ENCODE data around the gene NTN1. TPM values are rescaled to one million over a fixed set of nuclear protein-coding genes. Genes with fewer than 3 reads are reported as not detected.

Gene NTN1
- total RNA-seq, 1 experiment from 2014 or later = 17.7 TPM

GRCh38 chr17:9254841-9255240 is 233.5 kb downstream of the NTN1 start:
- H3K27me3 ChIP-seq (ENCODE audit: insufficient read depth, low read depth) = no peaks in the 10 kb centered on the region
- no peaks in the 10 kb centered on the region for H3K36me3 ChIP-seq (ENCODE audit: low read depth)
- no peak for TF ChIP-seq EZH2 (IDR thresholded peaks at IDR 0.05; ENCODE audit: low read depth)
- TF ChIP-seq, protein P1, sequence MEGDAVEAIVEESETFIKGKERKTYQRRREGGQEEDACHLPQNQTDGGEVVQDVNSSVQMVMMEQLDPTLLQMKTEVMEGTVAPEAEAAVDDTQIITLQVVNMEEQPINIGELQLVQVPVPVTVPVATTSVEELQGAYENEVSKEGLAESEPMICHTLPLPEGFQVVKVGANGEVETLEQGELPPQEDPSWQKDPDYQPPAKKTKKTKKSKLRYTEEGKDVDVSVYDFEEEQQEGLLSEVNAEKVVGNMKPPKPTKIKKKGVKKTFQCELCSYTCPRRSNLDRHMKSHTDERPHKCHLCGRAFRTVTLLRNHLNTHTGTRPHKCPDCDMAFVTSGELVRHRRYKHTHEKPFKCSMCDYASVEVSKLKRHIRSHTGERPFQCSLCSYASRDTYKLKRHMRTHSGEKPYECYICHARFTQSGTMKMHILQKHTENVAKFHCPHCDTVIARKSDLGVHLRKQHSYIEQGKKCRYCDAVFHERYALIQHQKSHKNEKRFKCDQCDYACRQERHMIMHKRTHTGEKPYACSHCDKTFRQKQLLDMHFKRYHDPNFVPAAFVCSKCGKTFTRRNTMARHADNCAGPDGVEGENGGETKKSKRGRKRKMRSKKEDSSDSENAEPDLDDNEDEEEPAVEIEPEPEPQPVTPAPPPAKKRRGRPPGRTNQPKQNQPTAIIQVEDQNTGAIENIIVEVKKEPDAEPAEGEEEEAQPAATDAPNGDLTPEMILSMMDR (conservative IDR thresholded peaks at IDR 0.05) = no peak
- no peaks in the 10 kb centered on the region for H3K4me1 ChIP-seq (replicated peaks; ENCODE audit: insufficient read depth)
- no peak overlapping the region for H3K4me2 ChIP-seq
- no peak for DNase-seq
- H3K27ac ChIP-seq = no peak overlapping the region
- H3K4me3 ChIP-seq = no peak overlapping the region
- no peak overlapping the region for H2AFZ ChIP-seq
- H3F3A ChIP-seq (ENCODE audit: insufficient read depth, low read depth) = no peaks in the 10 kb centered on the region
- H3K9me3 ChIP-seq (ENCODE audit: insufficient read depth, low read depth) = no peaks in the 10 kb centered on the region
- CTCF ChIA-PET = no interaction called here
- POLR2A ChIA-PET (ENCODE audit: unreplicated experiment) = no interaction called here
- BruUV-seq (replicated peaks) = no TSS peak
- H3K79me2 ChIP-seq (ENCODE audit: low read depth) = no peaks in the 10 kb centered on the region
- no peaks in the 10 kb centered on the region for H3K9me2 ChIP-seq (ENCODE audit: insufficient read depth)
- H4K20me1 ChIP-seq (ENCODE audit: insufficient read depth) = no peaks in the 10 kb centered on the region
- intact Hi-C loops (cut with micrococcal nuclease; ENCODE audit: unreplicated experiment) = no loop called here

DNA sequence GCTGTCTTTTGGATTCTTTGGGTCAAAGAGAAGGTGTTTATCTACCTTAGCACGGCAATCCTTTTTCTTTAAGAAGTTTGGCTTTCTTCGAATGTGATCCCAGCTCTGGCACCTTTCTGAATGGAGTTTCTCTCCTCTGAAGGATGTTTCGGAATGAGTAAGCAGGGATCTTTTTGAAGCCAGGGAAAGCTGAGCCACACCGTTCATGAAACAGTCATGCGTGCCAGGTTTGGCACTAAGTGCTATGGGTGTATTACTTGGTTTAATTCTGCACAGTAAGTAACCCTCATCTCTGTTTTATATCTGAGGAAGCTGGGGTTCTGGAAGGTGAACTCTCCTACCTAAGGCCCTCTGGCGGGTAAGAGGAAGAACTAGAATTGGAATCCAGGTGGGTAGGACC is 234.5 kb downstream of the NTN1 start:
- Histone ChIP-seq H3K9me2 (ENCODE audit: insufficient read depth) (no peaks in the 10 kb centered on the region), H3K4me2 (no peak overlapping the region), H3K27ac (no peak overlapping the region), H3K4me3 (no peak overlapping the region), H3K4me1 (replicated peaks; ENCODE audit: insufficient read depth) (no peaks in the 10 kb centered on the region), H3K27me3 (ENCODE audit: insufficient read depth, low read depth) (no peaks in the 10 kb centered on the region), H4K20me1 (ENCODE audit: insufficient read depth) (no peaks in the 10 kb centered on the region), H3F3A (ENCODE audit: insufficient read depth, low read depth) (no peaks in the 10 kb centered on the region), H3K79me2 (ENCODE audit: low read depth) (no peaks in the 10 kb centered on the region), H2AFZ (no peak overlapping the region), H3K9me3 (ENCODE audit: insufficient read depth, low read depth) (no peaks in the 10 kb centered on the region), H3K36me3 (ENCODE audit: low read depth) (no peaks in the 10 kb centered on the region)
- TF ChIP-seq EZH2 (IDR thresholded peaks at IDR 0.05; ENCODE audit: low read depth) = no peak
- TF ChIP-seq, protein P1 (conservative IDR thresholded peaks at IDR 0.05) = no peak
- DNase-seq = no peak
- intact Hi-C loops (cut with micrococcal nuclease; ENCODE audit: unreplicated experiment) = no loop called here
- CTCF ChIA-PET = no interaction called here
- no TSS peak for BruUV-seq (replicated peaks)
- POLR2A ChIA-PET (ENCODE audit: unreplicated experiment) = no interaction called here

GRCh38 chr17:9256361-9256750 is 235.0 kb downstream of the NTN1 start:
- no peaks in the 10 kb centered on the region for H3K79me2 ChIP-seq (ENCODE audit: low read depth)
- no peak for DNase-seq
- no peak overlapping the region for H3K27ac ChIP-seq
- intact Hi-C loops (cut with micrococcal nuclease; ENCODE audit: unreplicated experiment) = no loop called here
- BruUV-seq (replicated peaks) = no TSS peak
- no peaks in the 10 kb centered on the region for H3K27me3 ChIP-seq (ENCODE audit: insufficient read depth, low read depth)
- no peak overlapping the region for H3K4me2 ChIP-seq
- ChIA-PET CTCF (interaction anchor here (0.7 kb wide), 1 partner anchor 615 kb away, joined by 6 read pairs; no protein-coding TSS in a partner anchor), POLR2A (ENCODE audit: unreplicated experiment) (no interaction called here)
- H3F3A ChIP-seq (ENCODE audit: insufficient read depth, low read depth) = no peaks in the 10 kb centered on the region
- no peaks in the 10 kb centered on the region for H3K9me3 ChIP-seq (ENCODE audit: insufficient read depth, low read depth)
- H3K4me1 ChIP-seq (replicated peaks; ENCODE audit: insufficient read depth) = no peaks in the 10 kb centered on the region
- no peak overlapping the region for H2AFZ ChIP-seq
- H3K9me2 ChIP-seq (ENCODE audit: insufficient read depth) = no peaks in the 10 kb centered on the region
- no peak for TF ChIP-seq EZH2 (IDR thresholded peaks at IDR 0.05; ENCODE audit: low read depth)
- TF ChIP-seq, protein P1 (conservative IDR thresholded peaks at IDR 0.05) = no peak
- H3K4me3 ChIP-seq = no peak overlapping the region
- no peaks in the 10 kb centered on the region for H3K36me3 ChIP-seq (ENCODE audit: low read depth)
- no peaks in the 10 kb centered on the region for H4K20me1 ChIP-seq (ENCODE audit: insufficient read depth)

Measured in PC-9 (cell line).